ENCODE data around the gene DNASE1L1. TPM values are rescaled to one million over a fixed set of nuclear protein-coding genes. Genes with fewer than 3 reads are reported as not detected.

DNASE1L1 gene
- total and polyA plus RNA-seq, 2 of the 13 experiments (the other 11 are each of a cell fraction or from before 2014, with no cell fraction given), result 4.7 to 12.3 TPM

- TF ChIP-seq ZNF770 (CRISPR knock-in tag; IDR thresholded peaks at IDR 0.05), result no peak
- no peak for TF ChIP-seq SUZ12 (IDR thresholded peaks at IDR 0.05; ENCODE audit: low read depth, low read length)
- no peak for TF ChIP-seq CBX1 (IDR thresholded peaks at IDR 0.05; ENCODE audit: low read depth)
- no peak for TF ChIP-seq NFKBIZ (CRISPR knock-in tag; IDR thresholded peaks at IDR 0.05)
- TF ChIP-seq ZNF383 (CRISPR knock-in tag; IDR thresholded peaks at IDR 0.05; ENCODE audit: borderline replicate concordance), result no peak
- no peak for TF ChIP-seq U2AF1 (optimal IDR thresholded peaks at IDR 0.05; ENCODE audit: low read depth, low read length)
- no peak for TF ChIP-seq KMT2A (CRISPR knock-in tag; IDR thresholded peaks at IDR 0.05)
- TF ChIP-seq ZBTB37 (CRISPR knock-in tag; IDR thresholded peaks at IDR 0.05), result no peak
- TF ChIP-seq USF2 (IDR thresholded peaks at IDR 0.05; ENCODE audit: low read depth, low read length), result no peak
- TF ChIP-seq USF2 (CRISPR knock-in tag; IDR thresholded peaks at IDR 0.05; ENCODE audit: borderline replicate concordance), result peak; percentile 81; the same call in 1 of the 2 replicates
- TF ChIP-seq KAT2B (IDR thresholded peaks at IDR 0.05; ENCODE audit: borderline replicate concordance, low read depth, low read length), result no peak
- TF ChIP-seq RFXANK (CRISPR knock-in tag; IDR thresholded peaks at IDR 0.05), result no peak
- TF ChIP-seq MED1 (CRISPR knock-in tag; IDR thresholded peaks at IDR 0.05), result peak; percentile 51
- peak; percentile 29; the same call in 1 of the 2 replicates for TF ChIP-seq ZNF430 (CRISPR knock-in tag; IDR thresholded peaks at IDR 0.05)
- TF ChIP-seq IKZF1 (IDR thresholded peaks at IDR 0.05), result no peak
- TF ChIP-seq SPEN (CRISPR knock-in tag; IDR thresholded peaks at IDR 0.05; ENCODE audit: low read depth), result 0 out of 2 replicates have a peak, but pooled peaks have one; percentile 24
- no peak for TF ChIP-seq MLLT10 (CRISPR knock-in tag; IDR thresholded peaks at IDR 0.05)
- no peak for TF ChIP-seq ZBTB49 (CRISPR knock-in tag; IDR thresholded peaks at IDR 0.05; ENCODE audit: borderline replicate concordance)
- TF ChIP-seq ZNF260 (CRISPR knock-in tag; IDR thresholded peaks at IDR 0.05; ENCODE audit: borderline replicate concordance, low read depth), result no peak
Measured at GRCh38 chrX:154369449-154370299, 39.4 kb downstream of the DNASE1L1 start (continued).

Data from HepG2 (cell line).